ENCODE measurements around the gene KIAA1671. TPM values are rescaled to one million over a fixed set of nuclear protein-coding genes. Genes with fewer than 3 reads are reported as not detected.

KIAA1671 gene
- total and polyA plus RNA-seq, 2 of the 13 experiments (the other 11 are each of a cell fraction or from before 2014, with no cell fraction given): 13.5 to 13.6 TPM

DNA sequence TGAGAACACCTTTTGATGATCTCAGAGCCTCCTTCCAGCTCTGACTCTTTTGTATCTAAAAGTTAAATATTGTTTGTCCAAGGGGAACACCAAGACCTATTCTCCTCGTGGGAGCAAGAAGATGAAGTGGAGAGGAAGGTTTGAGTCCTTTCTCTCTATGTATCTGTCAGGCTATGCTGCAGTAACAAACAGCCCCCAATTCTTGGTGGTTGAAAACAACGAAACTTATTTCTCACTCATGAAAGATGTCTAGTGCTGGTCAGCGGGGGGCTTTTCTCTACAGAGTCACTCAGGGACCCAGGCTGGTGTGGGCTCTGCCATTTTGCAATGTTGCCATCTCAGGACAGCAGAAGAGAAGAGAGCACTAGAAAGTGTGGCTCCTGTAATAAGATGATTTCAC, 260.7 kb downstream of the KIAA1671 start:
- no TSS peak for BruUV-seq (replicated peaks)
- H3K4me3 ChIP-seq (replicated peaks in 1 of 3; ENCODE audit: insufficient read depth in 1 of 3, low read depth in 2 of 3, low read length in 3 of 3): no peak overlapping the region
- no peak overlapping the region for H3K4me2 ChIP-seq (ENCODE audit: low read depth, low read length)
- H3K79me2 ChIP-seq (ENCODE audit: insufficient read depth, low read length): no peaks in the 10 kb centered on the region
- H3K9me3 ChIP-seq (ENCODE audit: low read length): no peaks in the 10 kb centered on the region
- no peak for ATAC-seq
- no peak overlapping the region for H3K27ac ChIP-seq (ENCODE audit: extremely low read length, insufficient read depth, low read length)
- in situ Hi-C loops (cut with HindIII; ENCODE audit: extremely low pct_ligation_motif_present, low pct_unique_long_range_greater_than_20kb): no loop called here
- TF ChIP-seq ZNF652 (CRISPR knock-in tag; IDR thresholded peaks at IDR 0.05; ENCODE audit: borderline replicate concordance, low read depth) (no peak), RBAK (CRISPR knock-in tag; IDR thresholded peaks at IDR 0.05) (peak; percentile 87), ZNF12 (CRISPR knock-in tag; IDR thresholded peaks at IDR 0.05) (peak; percentile 97)
- no peaks in the 10 kb centered on the region for H3K36me3 ChIP-seq (replicated peaks in 1 of 2; ENCODE audit: control insufficient read depth in 1 of 2, insufficient read depth in 2 of 2, low read length in 2 of 2)
- H2AFZ ChIP-seq (ENCODE audit: low read length): no peak overlapping the region
- no peaks in the 10 kb centered on the region for H3K27me3 ChIP-seq (ENCODE audit: control insufficient read depth in 1 of 2, insufficient read depth in 2 of 2, low read length in 2 of 2)
- no peak overlapping the region for H3K9ac ChIP-seq (ENCODE audit: insufficient read depth, low read depth, low read length)
- intact Hi-C loops (cut with micrococcal nuclease; ENCODE audit: unreplicated experiment): no loop called here
- H4K20me1 ChIP-seq (ENCODE audit: insufficient read depth, low read length): no peaks in the 10 kb centered on the region
- peaks cover 17% of the 10 kb centered on the region for H3K4me1 ChIP-seq (ENCODE audit: insufficient read depth, low read length)
- no peak for FAIRE-seq
- ChIA-PET POLR2A (no interaction called here), CTCF (ENCODE audit: low intra/inter-chr PET ratio, low total read pairs) (no interaction called here)
- WGBS (ENCODE audit: low lambda C conversion rate): 24% methylated on average over 3 of the region's 3 CpGs
- DNase-seq (ENCODE audit: low spot score): no peak

DNA sequence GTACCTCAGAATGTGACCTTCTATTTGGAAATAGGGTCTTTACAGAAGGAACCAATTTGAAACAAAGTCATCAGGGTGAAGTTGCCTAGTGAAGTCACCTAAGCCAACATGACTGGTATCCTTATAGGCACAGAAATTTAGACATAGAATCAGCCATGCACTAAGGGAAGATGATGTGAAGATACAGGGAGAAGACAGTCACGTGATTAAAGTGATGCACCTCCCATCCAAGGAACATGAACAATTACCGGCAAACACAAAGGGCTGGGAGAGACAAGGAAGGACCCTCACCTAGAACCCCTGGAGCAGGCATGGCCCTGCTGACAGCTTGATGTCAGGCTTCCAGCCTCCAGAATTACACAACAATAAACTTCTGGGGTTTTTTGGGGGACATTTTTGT, 263.7 kb downstream of the KIAA1671 start:
- Histone ChIP-seq H3K27ac (ENCODE audit: extremely low read length, insufficient read depth, low read length) (no peak overlapping the region), H3K4me3 (replicated peaks in 1 of 3; ENCODE audit: insufficient read depth in 1 of 3, low read depth in 2 of 3, low read length in 3 of 3) (no peak overlapping the region), H3K4me2 (ENCODE audit: low read depth, low read length) (no peak overlapping the region), H3K9me3 (ENCODE audit: low read length) (no peaks in the 10 kb centered on the region), H3K4me1 (ENCODE audit: insufficient read depth, low read length) (0 out of 2 replicates have a peak, but pooled peaks cover 7% of the 10 kb centered on the region), H2AFZ (ENCODE audit: low read length) (no peak overlapping the region), H3K27me3 (ENCODE audit: control insufficient read depth in 1 of 2, insufficient read depth in 2 of 2, low read length in 2 of 2) (peaks cover 1 to 18% of the 10 kb centered on the region in 2 experiments; a peak in 2 of 5 replicates), H3K79me2 (ENCODE audit: insufficient read depth, low read length) (no peaks in the 10 kb centered on the region), H4K20me1 (ENCODE audit: insufficient read depth, low read length) (no peaks in the 10 kb centered on the region), H3K9ac (ENCODE audit: insufficient read depth, low read depth, low read length) (no peak overlapping the region), H3K36me3 (replicated peaks in 1 of 2; ENCODE audit: control insufficient read depth in 1 of 2, insufficient read depth in 2 of 2, low read length in 2 of 2) (no peaks in the 10 kb centered on the region)
- DNase-seq (ENCODE audit: low spot score) (no peak), ATAC-seq (no peak), FAIRE-seq (no peak)
- WGBS (ENCODE audit: low lambda C conversion rate): 18% methylated on average over 2 of the region's 2 CpGs
- ChIA-PET POLR2A (no interaction called here), CTCF (ENCODE audit: low intra/inter-chr PET ratio, low total read pairs) (no interaction called here)
- in situ Hi-C loops (cut with HindIII; ENCODE audit: extremely low pct_ligation_motif_present, low pct_unique_long_range_greater_than_20kb): no loop called here
- intact Hi-C loops (cut with micrococcal nuclease; ENCODE audit: unreplicated experiment): no loop called here
- no TSS peak for BruUV-seq (replicated peaks)
- TF ChIP-seq ZNF207 (IDR thresholded peaks at IDR 0.05; ENCODE audit: borderline replicate concordance): no peak
- peak; percentile 84 for TF ChIP-seq RAD51 (IDR thresholded peaks at IDR 0.05; ENCODE audit: borderline replicate concordance)
- TF ChIP-seq, protein P1, sequence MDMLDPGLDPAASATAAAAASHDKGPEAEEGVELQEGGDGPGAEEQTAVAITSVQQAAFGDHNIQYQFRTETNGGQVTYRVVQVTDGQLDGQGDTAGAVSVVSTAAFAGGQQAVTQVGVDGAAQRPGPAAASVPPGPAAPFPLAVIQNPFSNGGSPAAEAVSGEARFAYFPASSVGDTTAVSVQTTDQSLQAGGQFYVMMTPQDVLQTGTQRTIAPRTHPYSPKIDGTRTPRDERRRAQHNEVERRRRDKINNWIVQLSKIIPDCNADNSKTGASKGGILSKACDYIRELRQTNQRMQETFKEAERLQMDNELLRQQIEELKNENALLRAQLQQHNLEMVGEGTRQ (IDR thresholded peaks at IDR 0.05; ENCODE audit: low read depth, low read length): peak; percentile 63; the same call in 1 of the 2 replicates
- TF ChIP-seq, protein P1 (CRISPR knock-in tag; IDR thresholded peaks at IDR 0.05; ENCODE audit: borderline replicate concordance): no peak
